GM18870 (cell line): ENCODE data around the gene POLR1F.
A peak's percentile ranks its signal among the peaks of the same experiment; 100 is the strongest.

Source experiments
- ATAC-seq: cut with Tn5 transposase; IDR thresholded peaks from one replicate; pipeline ENCODE4 v1.9.1; 2021; ENCODE audit warnings: moderate library complexity; ENCODE audit not compliant: unreplicated experiment

Gene POLR1F

GRCh38 chr7:19677180-19677579, 31.7 kb downstream of the POLR1F start:
- peak; percentile 85 for ATAC-seq

DNA sequence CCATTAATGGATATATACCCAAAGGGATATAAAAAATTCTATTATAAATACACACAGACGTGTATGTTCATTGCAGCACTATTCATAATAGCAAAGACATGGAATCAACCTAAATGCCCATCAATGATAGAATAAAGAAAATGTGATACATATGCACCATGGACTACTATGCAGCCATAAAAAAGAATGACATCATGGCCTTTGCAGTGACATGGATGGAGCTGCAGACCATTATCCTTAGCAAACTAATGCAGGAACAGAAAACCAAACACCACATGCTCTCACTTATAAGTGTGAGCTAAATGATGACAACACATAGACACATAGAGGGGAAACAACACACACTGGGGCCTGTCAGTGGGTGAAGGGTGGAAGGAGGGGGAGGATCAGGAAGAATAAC, 33.0 kb downstream of the POLR1F start:
- ATAC-seq, result no peak

DNA sequence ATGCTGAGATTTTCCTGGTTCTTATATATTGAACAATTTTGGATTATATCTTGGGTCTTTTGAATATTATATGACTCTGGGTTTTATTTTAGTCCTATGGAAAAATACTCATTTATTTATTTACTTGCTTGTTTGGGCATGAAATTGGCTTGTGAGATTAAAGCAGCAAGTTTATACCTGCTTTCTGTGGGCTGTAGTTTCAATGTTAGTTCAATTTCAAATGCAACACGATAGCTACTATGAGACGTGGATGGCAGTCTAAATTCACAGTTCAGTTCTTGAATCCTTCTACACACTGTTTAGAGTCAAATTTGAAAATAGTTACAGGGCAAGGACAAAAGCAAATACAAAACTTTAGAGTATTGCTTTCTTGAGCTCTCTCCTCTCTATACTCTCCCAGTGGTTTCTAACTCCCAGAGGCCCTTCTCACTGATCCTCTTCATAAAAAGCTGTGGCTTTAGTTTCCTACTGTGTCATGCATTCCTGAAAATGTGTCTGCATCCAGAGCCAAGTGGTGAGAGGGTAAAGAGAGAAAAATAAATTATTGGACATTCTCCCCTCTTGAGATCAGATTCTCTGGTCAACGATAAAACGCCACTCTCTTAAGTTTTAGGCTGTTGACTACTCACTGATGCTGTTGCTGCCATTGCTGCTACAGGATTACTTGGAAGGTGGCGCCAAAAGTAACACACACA, 34.4 kb downstream of the POLR1F start:
- no peak for ATAC-seq

DNA sequence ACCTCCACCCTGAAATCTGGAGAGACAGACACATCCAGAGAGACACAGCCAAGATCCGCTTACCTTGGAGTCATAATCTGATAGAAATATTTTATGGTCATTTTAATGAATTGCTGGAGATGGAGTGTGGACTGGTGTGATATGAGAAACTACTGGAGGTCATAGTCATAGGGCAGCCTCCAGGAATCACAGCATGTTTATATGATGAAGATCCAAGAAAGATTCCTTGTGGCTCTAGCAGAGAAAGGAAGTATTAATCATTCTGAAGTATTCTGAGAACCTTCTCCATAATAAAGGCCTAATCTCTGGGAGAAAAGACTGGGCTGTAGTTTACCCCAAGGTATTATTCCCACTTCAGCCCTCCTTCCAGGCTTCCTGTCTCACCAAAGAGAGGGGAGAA, 38.0 kb downstream of the POLR1F start:
- ATAC-seq, result no peak

DNA sequence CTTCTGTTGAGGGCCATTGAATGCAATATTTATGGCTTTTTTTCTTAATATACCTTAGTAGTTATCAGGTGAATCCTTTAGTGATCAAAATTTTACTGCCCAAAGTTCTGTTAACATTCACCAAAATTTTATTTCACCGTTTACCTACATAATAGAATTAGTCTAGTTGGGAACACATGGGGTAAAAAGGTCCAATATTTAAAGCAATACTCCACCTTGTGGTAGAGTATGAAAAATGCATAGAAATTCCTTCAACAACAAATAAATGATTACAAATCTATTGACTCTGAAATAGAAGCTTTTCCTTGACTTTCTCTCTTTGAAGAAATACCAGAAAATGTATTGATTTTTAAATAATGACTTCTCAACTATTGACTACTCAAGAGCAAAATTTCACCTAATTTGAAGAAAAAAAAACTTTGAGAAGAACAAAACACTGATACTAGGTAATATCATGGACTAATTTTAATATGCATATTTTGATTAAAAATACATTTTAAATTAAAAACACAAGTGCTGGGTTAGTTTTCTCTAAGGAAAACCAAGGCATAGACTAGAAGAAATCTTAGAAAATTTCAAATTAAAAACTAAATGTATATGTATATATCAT, 43.3 kb downstream of the POLR1F start:
- peak; percentile 56 for ATAC-seq

DNA sequence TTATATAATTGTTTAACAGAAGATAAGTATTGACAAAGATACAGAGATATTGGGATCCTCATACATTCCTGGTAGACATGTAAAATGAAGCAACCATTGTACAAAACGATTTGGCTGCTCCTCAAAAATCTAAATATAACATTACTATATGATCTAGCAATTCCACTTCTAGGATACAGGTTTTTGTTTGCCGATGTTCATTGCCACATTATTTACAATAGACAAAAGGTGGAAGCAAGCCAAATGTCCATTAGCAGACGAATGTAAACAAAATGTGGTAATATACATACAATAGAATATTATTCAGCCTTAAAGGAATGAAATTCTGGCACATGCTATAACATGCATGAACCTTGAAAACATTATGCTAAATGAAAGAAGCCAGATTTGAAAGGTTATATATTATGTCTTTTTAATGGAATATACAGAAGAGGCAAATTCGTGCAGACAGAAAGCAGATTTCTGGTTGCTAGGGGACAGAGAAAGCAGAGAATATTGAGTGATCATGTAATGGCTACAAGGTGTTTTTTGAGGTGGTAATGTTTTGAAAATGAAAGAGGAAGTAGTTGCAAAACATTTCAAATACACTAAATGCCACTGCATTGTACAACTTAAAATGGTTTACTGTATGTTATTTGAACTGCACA, 44.9 kb downstream of the POLR1F start:
- ATAC-seq, result peak; percentile 97

DNA sequence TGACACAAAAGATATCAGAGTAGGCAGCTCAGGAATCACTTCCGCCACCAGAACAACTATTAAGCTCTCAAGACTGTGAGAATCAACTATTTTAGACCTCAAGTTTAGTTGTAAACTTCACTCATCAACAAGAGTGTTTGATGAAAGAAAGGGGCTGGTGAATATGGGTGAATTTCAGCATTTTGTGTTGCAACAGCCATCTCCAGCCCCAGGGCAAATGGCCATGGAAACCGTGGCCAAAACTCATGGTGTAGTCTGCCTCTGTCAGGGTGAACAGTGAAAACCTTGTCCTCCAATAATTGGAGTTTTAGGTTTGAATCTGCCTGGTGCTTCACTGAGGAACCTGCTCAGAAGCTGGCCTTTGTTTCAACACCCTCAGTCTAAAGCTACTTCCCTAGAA, 60.0 kb downstream of the POLR1F start:
- ATAC-seq, result no peak
